A549 treated with Hydrocortisone at 1 μM for 4 hours (cell line): ENCODE results near the gene HS6ST3. TPM values are rescaled to one million over a fixed set of nuclear protein-coding genes. Genes with fewer than 3 reads are reported as not detected.

Source experiments
- total RNA-seq: library from RNA; stranded (reverse); fragments of 200-300 nt; extraction: Qiagen RNA extraction; gene quantifications from 5 replicates; pipeline ENCODE4 v1.2.3, GENCODE V29; 2022

Gene HS6ST3
- not detected in 5 replicates for total RNA-seq

GRCh38 chr13:96089749-96090239 is at the start of gene HS6ST3:
Gene HS6ST3, plus strand, starts transcription at chr13:96090107.

GRCh38 chr13:96053003-96053703 is 36.8 kb upstream of the HS6ST3 start, which contains the start of gene UGGT2:
Gene UGGT2, minus strand, starts transcription at chr13:96053401. Its CDS starts 89 bp downstream, at chr13:96053312.

Other genes with a start within 250 kb of the HS6ST3 start
- gene UGGT2, start 36.7 kb upstream of the HS6ST3 start, total RNA-seq = 7.3 to 10.9 TPM (median 9.4 TPM) in 5 replicates